Fibroblast of villous mesenchyme (primary cell): Measurements from ENCODE around the gene GTF3C5. TPM values are rescaled to one million over a fixed set of nuclear protein-coding genes. Genes with fewer than 3 reads are reported as not detected.

ENCODE experiments used
- DNase-seq: peaks from one replicate; pipeline ENCODE4 v3.0.0-alpha.2; 2010; ENCODE audit warnings: low read depth
- H3K4me3 ChIP-seq: 2 replicates; pipeline ENCODE4 v1.5.1; 2011; ENCODE audit warnings: low read depth, mild to moderate bottlenecking, low read length
- CTCF ChIP-seq: IDR thresholded peaks from 2 replicates; pipeline ENCODE4 v1.5.1; 2012; ENCODE audit warnings: low read depth, mild to moderate bottlenecking, low read length; ENCODE audit not compliant: insufficient read depth
- total RNA-seq: library from RNA; depleted of rRNA; stranded (reverse); fragments of >200 nt; gene quantifications from 2 replicates; pipeline ENCODE4 v1.2.3, GENCODE V29; 2012

Gene GTF3C5
- total RNA-seq, 1 donor, result 30.7 TPM

- DNase-seq, result no peak
- TF ChIP-seq CTCF, result no peak
- H3K4me3 ChIP-seq, result no peak overlapping the region
Measured at GRCh38 chr9:133054194-133054890, 23.5 kb downstream of the GTF3C5 start.

GRCh38 chr9:133054966-133055365 is 24.2 kb downstream of the GTF3C5 start:
- no peak for TF ChIP-seq CTCF
- peak; percentile 72 for DNase-seq
- no peak overlapping the region for H3K4me3 ChIP-seq

GRCh38 chr9:133055788-133056420 is 25.1 kb downstream of the GTF3C5 start:
- no peak for TF ChIP-seq CTCF
- no peak overlapping the region for H3K4me3 ChIP-seq
- DNase-seq, result no peak

- no peak overlapping the region for H3K4me3 ChIP-seq
- no peak for TF ChIP-seq CTCF
- DNase-seq, result no peak
Measured at GRCh38 chr9:133056533-133056932, 25.7 kb downstream of the GTF3C5 start.

GRCh38 chr9:133057006-133057405 is 26.2 kb downstream of the GTF3C5 start:
- H3K4me3 ChIP-seq, result no peak overlapping the region
- no peak for TF ChIP-seq CTCF
- no peak for DNase-seq

- DNase-seq, result no peak
- H3K4me3 ChIP-seq, result no peak overlapping the region
- TF ChIP-seq CTCF, result no peak
Measured at GRCh38 chr9:133057553-133057952, 26.8 kb downstream of the GTF3C5 start.
